WTC11 (cell line): Measurements from ENCODE around the gene ACTA2. TPM values are rescaled to one million over a fixed set of nuclear protein-coding genes. Genes with fewer than 3 reads are reported as not detected.

Experiments used
- ATAC-seq: fragments of 200-7000 bp; cut with Tn5 transposase; 2 replicates; pipeline ENCODE4 v1.10.0; 2021; ENCODE audit warnings: mild to moderate bottlenecking, moderate library complexity
- CTCF ChIA-PET: fragments of 300-600 bp; sonication (Branson Sonifier 250); formaldehyde crosslinking; loops from one replicate; lab custom pipeline; 2021; ENCODE audit warnings: antibody characterized with exemption; lab: Charles Lee
- POLR2A ChIA-PET: fragments of 350-600 bp; sonication (Branson Sonifier 250); formaldehyde crosslinking; loops from one replicate; lab custom pipeline; 2021; ENCODE audit warnings: antibody characterized with exemption; lab: Charles Lee
- DNase-seq: peaks from one replicate; pipeline ENCODE4 v3.0.0; 2021; ENCODE audit warnings: low spot score
- H3K27ac Mint-ChIP-seq: 2 replicates; pipeline ENCODE4 v1.8.0; 2021; ENCODE audit warnings: mixed read lengths
- H3K27me3 Mint-ChIP-seq: 2 replicates; pipeline ENCODE4 v1.8.0; 2021; ENCODE audit warnings: low read depth, mild to moderate bottlenecking, moderate library complexity, mixed read lengths
- H3K36me3 Mint-ChIP-seq: 2 replicates; pipeline ENCODE4 v1.8.0; 2021; ENCODE audit warnings: mixed read lengths
- H3K4me1 Mint-ChIP-seq: 2 replicates; pipeline ENCODE4 v1.8.0; 2022; ENCODE audit warnings: mixed read lengths
- H3K4me3 Mint-ChIP-seq: 2 replicates; pipeline ENCODE4 v1.8.0; 2021; ENCODE audit warnings: mild to moderate bottlenecking, moderate library complexity, mixed read lengths
- H3K9me3 Mint-ChIP-seq: 2 replicates; pipeline ENCODE4 v1.8.0; 2021; ENCODE audit warnings: mixed read lengths
- AFF4 ChIP-seq: sonication (generic); formaldehyde crosslinking; IDR thresholded peaks from 2 replicates; pipeline ENCODE4 v1.8.1; 2023; ENCODE audit warnings: mild to moderate bottlenecking, missing genetic modification reagents, borderline replicate concordance
- ATF6 ChIP-seq: sonication (generic); formaldehyde crosslinking; IDR thresholded peaks from 2 replicates; pipeline ENCODE4 v1.8.1; 2023; ENCODE audit warnings: mild to moderate bottlenecking, missing genetic modification reagents
- ERG ChIP-seq: fragments of 250-450 bp; sonication (Bioruptor Pico); IDR thresholded peaks from 2 replicates; pipeline ENCODE4 v1.8.0; 2021; ENCODE audit warnings: mild to moderate bottlenecking
- GRHL2 ChIP-seq: fragments of 250-450 bp; sonication (Bioruptor Pico); IDR thresholded peaks from 2 replicates; pipeline ENCODE4 v1.8.0; 2022; ENCODE audit warnings: mild to moderate bottlenecking, moderate library complexity; ENCODE audit not compliant: insufficient replicate concordance, severe bottlenecking
- JAZF1 ChIP-seq: fragments of 250-450 bp; sonication (Bioruptor Pico); IDR thresholded peaks from 2 replicates; pipeline ENCODE4 v1.9.0; 2021; ENCODE audit warnings: moderate library complexity, mild to moderate bottlenecking, inconsistent platforms
- MLX ChIP-seq: sonication (generic); formaldehyde crosslinking; IDR thresholded peaks from 2 replicates; pipeline ENCODE4 v1.8.1; 2023; ENCODE audit warnings: mild to moderate bottlenecking, missing genetic modification reagents, moderate library complexity
- OVOL2 ChIP-seq: fragments of 250-450 bp; sonication (Bioruptor Pico); IDR thresholded peaks from 2 replicates; pipeline ENCODE4 v1.9.0; 2021; ENCODE audit warnings: mild to moderate bottlenecking, borderline replicate concordance
- RELA ChIP-seq: sonication (generic); formaldehyde crosslinking; IDR thresholded peaks from 2 replicates; pipeline ENCODE4 v1.8.1; 2022; ENCODE audit warnings: missing genetic modification reagents, mild to moderate bottlenecking, borderline replicate concordance
- SP1 ChIP-seq: sonication (generic); formaldehyde crosslinking; conservative IDR thresholded peaks from 2 replicates; pipeline ENCODE4 v1.8.1; 2022; ENCODE audit warnings: missing genetic modification reagents
- STAT6 ChIP-seq: sonication (generic); formaldehyde crosslinking; conservative IDR thresholded peaks from 2 replicates; pipeline ENCODE4 v1.8.1; 2023; ENCODE audit warnings: mild to moderate bottlenecking, low read depth, missing genetic modification reagents, moderate library complexity
- TEAD4 ChIP-seq: sonication (generic); formaldehyde crosslinking; IDR thresholded peaks from 2 replicates; pipeline ENCODE4 v1.8.0; 2022; ENCODE audit warnings: mild to moderate bottlenecking, missing genetic modification reagents
- USF2 ChIP-seq: sonication (generic); formaldehyde crosslinking; IDR thresholded peaks from 2 replicates; pipeline ENCODE4 v1.8.1; 2023; ENCODE audit warnings: mild to moderate bottlenecking, missing genetic modification reagents, moderate library complexity
- ZBTB21 ChIP-seq: sonication (generic); formaldehyde crosslinking; IDR thresholded peaks from 2 replicates; pipeline ENCODE4 v1.8.1; 2023; ENCODE audit warnings: mild to moderate bottlenecking, missing genetic modification reagents, borderline replicate concordance
- ZMAT4 ChIP-seq: fragments of 250-450 bp; sonication (Bioruptor Pico); IDR thresholded peaks from 2 replicates; pipeline ENCODE4 v1.9.0; 2021; ENCODE audit warnings: mild to moderate bottlenecking
- ZNF232 ChIP-seq: sonication (generic); formaldehyde crosslinking; IDR thresholded peaks from 2 replicates; pipeline ENCODE4 v1.8.0; 2022; ENCODE audit warnings: mild to moderate bottlenecking, missing genetic modification reagents
- ZNF263 ChIP-seq: sonication (generic); formaldehyde crosslinking; IDR thresholded peaks from 2 replicates; pipeline ENCODE4 v1.8.1; 2022; ENCODE audit warnings: low read depth, mild to moderate bottlenecking, moderate library complexity, missing genetic modification reagents
- ZNF423 ChIP-seq: fragments of 250-450 bp; sonication (Bioruptor Pico); IDR thresholded peaks from 2 replicates; pipeline ENCODE4 v2.1.2; 2022; ENCODE audit warnings: mild to moderate bottlenecking, moderate library complexity
- ZNF425 ChIP-seq: fragments of 250-450 bp; sonication (Bioruptor Pico); conservative IDR thresholded peaks from 2 replicates; pipeline ENCODE4 v1.9.0; 2021; ENCODE audit warnings: mild to moderate bottlenecking
- total RNA-seq: library from RNA; stranded (reverse); gene quantifications from 3 replicates; pipeline ENCODE4 v1.2.3, GENCODE V29; 2021

ACTA2 gene
- total RNA-seq, 1 experiment from 2014 or later: 4.4 TPM

- TF ChIP-seq ZNF425 (CRISPR knock-in tag) (no peak), OVOL2 (CRISPR knock-in tag) (no peak), GRHL2 (CRISPR knock-in tag) (no peak), MLX (CRISPR knock-in tag) (no peak), RELA (CRISPR knock-in tag) (no peak)
Observed at GRCh38 chr10:88913788-88914187, 38.8 kb downstream of the ACTA2 start (continued).

GRCh38 chr10:88913127-88913526 lies 39.4 kb downstream of the ACTA2 start:
- CTCF ChIA-PET: no interaction called here

GRCh38 chr10:88911851-88912250 lies 40.7 kb downstream of the ACTA2 start:
- Mint-ChIP-seq H3K36me3 (peaks cover 1% of the 10 kb centered on the region; the same call in 1 of the 2 replicates), H3K27ac (no peak overlapping the region), H3K4me3 (no peak overlapping the region), H3K9me3 (no peaks in the 10 kb centered on the region), H3K4me1 (no peaks in the 10 kb centered on the region), H3K27me3 (no peaks in the 10 kb centered on the region)
- POLR2A ChIA-PET: no interaction called here
- no peak for ATAC-seq
- CTCF ChIA-PET: no interaction called here
- DNase-seq: no peak
- TF ChIP-seq ZBTB21 (CRISPR knock-in tag): no peak
- TF ChIP-seq AFF4 (CRISPR knock-in tag): no peak
- no peak for TF ChIP-seq MLX (CRISPR knock-in tag)
- no peak for TF ChIP-seq STAT6 (CRISPR knock-in tag)
- no peak for TF ChIP-seq ZMAT4
- TF ChIP-seq USF2 (CRISPR knock-in tag): no peak
- no peak for TF ChIP-seq ATF6 (CRISPR knock-in tag)
- no peak for TF ChIP-seq ZNF423 (CRISPR knock-in tag)
- no peak for TF ChIP-seq SP1 (CRISPR knock-in tag)

More at GRCh38 chr10:88913127-88913526, 39.4 kb downstream of the ACTA2 start:
- Mint-ChIP-seq H3K4me3 (no peak overlapping the region), H3K4me1 (no peaks in the 10 kb centered on the region), H3K36me3 (no peaks in the 10 kb centered on the region), H3K27me3 (no peaks in the 10 kb centered on the region)
- DNase-seq (no peak), ATAC-seq (no peak)
- POLR2A ChIA-PET: no interaction called here
- TF ChIP-seq ZNF263 (CRISPR knock-in tag) (no peak), ERG (CRISPR knock-in tag) (no peak), ZNF232 (CRISPR knock-in tag) (no peak), TEAD4 (CRISPR knock-in tag) (no peak), JAZF1 (CRISPR knock-in tag) (no peak)
- TF ChIP-seq, all 79 proteins: peak for 0
- H3K27ac Mint-ChIP-seq: no peak overlapping the region
- no peaks in the 10 kb centered on the region for H3K9me3 Mint-ChIP-seq
